NOMO-1 (cell line): ENCODE data around the gene CHID1.

Source experiments
- DNase-seq, 2 experiments: peaks; one replicate each; lab custom pipeline; 2025; ENCODE audit not compliant: unreplicated experiment in 2 of 2; lab: John Stamatoyannopoulos, UW

CHID1 gene

DNA sequence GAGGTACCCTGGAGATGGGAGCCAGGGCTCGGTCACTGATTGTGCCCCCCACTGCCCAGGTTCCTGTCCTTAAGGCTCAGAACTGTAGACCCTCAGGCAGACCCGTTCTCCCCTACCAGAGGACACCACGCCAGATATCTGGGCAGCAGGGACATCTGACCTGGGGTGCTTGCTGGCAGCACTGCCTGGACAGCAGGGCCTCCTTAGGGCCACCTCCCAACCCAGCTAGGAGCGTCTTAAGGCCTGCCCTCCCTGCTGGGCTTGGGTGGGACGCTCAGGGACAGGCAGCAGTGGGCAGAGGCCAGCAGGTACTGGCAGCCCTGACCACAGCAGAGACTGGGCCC is 71.4 kb downstream of the CHID1 start:
- DNase-seq, result no peak

DNA sequence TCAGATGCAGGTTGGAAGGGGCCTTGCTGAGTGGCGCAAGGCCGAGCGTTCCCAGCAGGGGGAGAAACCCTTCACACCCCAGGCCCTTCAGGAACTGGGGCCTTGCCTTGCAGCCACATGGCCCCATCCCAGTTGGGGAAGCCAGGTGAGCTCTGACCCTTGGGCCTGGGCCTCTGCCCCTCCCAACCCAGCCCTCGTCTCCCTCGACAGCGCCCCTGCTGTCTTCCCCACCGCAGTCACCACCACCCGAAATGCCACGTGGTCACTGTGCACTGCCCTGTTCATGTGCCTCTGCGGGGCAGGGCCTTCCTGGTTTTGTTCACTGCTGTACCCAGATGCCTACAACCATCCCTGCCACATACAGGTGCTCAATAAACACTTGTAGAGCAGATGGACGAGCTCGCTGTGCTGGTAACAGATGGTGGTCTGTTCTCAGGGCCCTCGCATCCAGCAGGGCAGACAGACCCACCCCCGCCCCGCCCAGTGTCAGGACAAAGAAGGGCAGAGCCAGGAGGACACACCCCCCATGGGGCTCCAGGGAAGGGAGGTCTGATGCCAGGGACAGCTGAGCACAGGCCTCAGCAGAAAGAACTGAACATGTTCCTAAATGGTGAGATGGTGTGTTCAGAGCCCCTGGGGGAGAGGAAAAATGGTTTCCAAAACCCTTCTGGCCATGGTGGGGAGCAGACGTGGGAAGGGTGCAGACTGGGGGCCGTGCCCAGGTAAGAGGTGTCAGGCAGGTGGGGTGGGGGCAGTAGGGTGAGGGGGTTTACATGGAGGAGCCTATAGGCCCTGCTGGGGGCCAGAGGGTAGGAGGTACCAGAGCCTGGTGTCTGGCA is 72.0 kb downstream of the CHID1 start:
- DNase-seq, result no peak

DNA sequence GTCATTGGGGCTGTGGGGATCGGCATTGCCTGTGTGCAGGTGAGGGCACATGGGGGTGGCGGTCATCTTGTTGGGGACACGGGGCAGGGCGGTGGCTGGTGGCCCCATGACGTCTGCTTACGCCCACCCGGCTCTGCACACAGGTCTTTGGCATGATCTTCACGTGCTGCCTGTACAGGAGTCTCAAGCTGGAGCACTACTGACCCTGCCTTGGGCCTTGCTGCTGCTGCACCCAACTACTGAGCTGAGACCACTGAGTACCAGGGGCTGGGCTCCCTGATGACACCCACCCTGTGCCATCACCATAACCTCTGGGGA is 72.7 kb downstream of the CHID1 start:
- no peak for DNase-seq

DNA sequence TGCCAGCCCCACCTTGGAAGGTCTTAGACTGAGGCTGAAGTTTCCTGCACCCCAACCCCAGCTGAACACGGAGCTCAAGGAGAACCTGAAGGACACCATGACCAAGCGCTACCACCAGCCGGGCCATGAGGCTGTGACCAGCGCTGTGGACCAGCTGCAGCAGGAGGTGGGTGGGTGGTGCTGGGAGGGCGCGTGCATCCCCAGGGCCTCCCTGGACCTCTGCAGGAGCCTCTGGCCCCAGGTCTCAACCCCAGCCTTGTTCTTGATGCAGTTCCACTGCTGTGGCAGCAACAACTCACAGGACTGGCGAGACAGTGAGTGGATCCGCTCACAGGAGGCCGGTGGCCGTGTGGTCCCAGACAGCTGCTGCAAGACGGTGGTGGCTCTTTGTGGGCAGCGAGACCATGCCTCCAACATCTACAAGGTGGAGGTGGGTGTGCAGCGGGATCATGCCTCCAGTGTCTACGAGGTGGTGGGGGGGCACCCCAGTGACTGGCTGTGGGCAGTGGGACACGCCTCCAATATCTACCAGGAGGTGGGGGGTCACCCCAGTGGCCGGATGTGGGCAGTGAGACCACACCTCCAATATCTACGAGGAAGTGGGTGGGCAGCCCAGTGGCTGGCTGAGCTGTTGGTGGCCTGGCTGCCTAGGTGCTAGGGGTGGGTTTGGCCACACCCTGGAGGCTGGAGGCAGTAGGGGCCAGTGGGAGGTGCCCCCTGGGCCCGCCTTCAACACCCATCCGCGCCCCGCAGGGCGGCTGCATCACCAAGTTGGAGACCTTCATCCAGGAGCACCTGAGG is 73.2 kb downstream of the CHID1 start:
- no peak for DNase-seq

DNA sequence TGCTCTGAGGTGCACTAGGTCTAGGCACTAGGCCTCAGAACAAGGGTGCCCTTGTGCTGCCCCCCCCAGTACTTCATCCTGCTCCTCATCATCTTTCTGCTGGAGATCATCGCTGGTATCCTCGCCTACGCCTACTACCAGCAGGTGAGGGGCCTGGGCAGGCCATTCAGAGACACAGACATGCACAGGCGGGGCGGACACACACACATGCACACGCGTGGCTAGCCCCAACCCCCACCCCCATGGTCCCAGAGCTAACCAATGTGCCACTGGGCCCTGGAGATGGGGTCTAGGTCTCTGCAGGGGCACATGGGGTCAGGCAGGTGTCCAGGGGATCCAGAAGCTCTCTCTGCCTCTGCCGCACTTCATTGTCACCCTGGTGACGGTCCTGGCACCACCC is 73.9 kb downstream of the CHID1 start:
- no peak for DNase-seq

DNA sequence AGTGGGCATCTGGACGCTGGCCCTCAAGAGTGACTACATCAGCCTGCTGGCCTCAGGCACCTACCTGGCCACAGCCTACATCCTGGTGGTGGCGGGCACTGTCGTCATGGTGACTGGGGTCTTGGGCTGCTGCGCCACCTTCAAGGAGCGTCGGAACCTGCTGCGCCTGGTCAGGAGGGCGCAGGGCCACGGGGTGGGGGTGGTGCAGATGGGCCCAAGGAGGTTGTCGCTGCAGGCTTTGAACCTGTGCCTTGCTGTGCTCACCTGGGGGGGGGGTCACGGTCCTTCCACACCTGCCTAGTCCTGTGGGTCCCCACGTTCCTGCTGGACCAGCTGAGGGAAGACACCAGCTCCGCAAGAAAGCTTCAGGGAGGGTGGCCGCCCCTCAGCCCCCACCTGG is 74.3 kb downstream of the CHID1 start:
- no peak for DNase-seq

DNA sequence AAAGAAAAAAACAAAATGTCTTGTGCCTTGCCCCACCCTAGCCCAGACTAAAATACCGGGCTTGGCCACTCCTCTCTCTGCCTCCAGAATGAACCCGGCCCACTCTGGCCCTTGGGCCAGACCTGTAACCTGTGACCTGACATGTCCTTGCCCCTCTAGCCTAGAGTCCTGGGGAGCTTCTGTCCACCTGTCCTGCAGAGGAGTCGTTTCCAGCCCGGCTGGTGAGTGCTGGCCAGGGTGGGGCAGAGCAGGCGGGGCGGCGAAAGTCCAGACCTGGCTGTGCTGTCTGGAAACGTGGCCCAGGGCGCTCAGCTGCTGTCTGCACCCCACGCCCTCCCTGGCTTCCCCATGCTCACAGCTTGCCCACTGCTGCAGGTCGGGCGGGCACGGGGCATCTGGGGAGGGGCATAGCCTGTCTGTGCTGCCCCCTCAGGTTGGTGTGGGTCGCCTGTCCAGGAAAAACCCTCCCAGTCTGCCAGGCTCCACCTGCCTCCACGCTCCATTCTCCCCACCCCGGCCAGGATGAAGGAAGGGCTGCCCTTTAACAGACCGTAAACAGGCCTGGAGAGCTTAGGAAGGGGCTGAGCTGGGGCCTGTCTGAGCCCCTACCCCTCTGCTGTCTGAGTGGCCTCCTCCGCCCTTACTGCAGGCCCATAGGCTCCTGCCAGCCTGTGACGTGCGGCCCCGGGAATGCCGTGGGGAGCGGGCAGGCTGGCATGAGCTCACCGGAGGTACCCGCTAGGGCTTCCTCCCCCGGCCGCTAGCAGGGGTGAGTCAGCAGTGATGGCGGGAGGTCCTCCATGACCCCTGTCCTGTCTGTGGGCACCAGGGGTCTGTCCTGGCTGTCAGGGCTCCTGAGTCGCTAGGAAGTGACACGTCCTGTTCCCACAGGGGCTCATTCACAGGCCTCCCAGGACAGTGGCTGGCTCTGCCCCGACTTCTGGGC is 76.0 kb downstream of the CHID1 start:
- DNase-seq, result no peak

DNA sequence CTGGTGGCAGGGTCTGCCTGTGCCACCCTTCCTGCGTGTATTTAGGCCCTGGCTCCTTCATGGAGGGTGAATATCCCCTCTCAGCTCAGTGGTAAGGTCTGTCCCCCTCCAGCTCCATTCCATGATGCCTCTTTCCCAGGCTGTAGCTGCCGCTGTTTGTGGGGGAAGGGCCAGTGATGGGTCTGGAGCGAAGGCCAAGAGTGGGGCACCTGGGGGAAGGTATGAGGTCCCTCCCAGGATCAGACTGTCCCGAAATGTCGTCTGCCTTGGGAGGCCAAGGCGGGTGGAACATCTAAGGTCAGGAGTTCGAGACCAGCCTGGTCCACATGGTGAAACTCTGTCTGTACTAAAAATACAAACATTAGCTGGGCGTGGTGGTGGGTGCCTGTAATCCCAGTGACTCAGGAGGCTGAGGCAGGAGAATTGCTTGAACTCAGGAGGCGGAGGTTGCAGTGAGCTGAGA is 76.7 kb downstream of the CHID1 start:
- no peak for DNase-seq

DNA sequence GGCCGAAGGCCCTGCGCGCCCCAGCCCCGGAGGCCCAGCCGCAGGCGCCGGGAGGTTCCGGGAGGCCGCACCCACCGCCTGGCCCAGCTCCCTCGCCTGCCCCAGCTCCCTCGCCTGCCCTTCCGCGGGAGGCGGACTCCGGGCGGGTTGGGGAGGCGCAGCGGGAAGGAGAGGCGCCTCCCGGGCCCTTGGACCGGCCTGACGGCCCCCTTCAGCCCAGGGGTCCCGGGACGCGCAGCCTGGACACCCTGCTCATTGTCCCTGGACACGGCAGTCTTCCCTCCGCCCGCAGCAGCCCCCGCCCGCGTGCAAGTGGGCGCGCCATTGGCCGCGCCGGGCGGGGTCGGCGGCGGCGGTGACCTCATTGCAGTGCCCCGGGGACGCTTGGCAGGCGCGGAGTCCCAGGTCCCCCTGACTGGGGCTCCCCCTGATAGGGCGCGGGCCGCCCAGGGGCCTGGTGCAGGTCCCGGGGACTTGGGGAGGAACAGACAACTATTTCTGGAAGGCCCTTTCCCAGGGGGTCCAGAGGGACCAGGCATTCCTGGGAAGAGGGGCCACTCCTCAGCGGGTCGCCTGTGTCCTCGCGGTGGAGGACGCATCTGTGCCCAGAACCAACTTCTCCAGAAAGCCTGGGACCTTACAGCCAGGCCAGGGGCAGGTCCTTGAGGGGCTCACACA is 77.4 kb downstream of the CHID1 start:
- peak in 1 of 2 experiments; percentile 47 for DNase-seq

DNA sequence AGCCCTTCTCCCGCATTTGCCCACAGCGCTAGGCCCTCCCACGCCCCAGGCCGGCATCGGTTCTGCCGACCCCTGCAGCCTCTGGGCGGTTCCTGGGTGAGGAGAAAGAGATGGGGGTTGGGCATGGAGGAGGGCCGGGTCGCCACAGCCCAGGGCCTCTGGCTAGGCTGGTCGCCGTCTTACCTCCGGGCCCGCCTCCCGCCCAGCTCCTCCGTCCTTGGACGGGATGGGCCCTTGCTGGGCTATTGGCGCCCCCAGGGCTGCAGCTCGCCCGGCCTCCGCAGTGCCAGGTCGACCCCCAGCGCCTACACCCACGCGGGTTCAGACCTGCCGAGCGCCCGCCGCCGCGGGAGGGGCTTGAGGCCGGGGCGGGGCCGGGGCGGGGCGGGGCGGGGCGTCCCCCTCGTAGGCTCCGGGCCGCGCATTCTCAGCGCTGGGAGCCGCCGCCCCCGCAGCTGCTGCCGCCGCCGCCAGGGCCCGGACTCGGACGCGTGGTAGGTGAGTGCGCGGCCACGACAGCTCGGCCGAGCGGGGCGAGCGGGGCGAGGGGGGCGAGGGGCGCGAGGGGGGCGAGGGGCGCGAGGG is 78.0 kb downstream of the CHID1 start, which contains the start of gene CD151:
Gene CD151 (plus strand): TSS at position 424 of the 585 bp plus-strand sequence. CDS start 3,118 bp downstream, outside the sequence.
- peak; percentile 15 to 47 for DNase-seq

DNA sequence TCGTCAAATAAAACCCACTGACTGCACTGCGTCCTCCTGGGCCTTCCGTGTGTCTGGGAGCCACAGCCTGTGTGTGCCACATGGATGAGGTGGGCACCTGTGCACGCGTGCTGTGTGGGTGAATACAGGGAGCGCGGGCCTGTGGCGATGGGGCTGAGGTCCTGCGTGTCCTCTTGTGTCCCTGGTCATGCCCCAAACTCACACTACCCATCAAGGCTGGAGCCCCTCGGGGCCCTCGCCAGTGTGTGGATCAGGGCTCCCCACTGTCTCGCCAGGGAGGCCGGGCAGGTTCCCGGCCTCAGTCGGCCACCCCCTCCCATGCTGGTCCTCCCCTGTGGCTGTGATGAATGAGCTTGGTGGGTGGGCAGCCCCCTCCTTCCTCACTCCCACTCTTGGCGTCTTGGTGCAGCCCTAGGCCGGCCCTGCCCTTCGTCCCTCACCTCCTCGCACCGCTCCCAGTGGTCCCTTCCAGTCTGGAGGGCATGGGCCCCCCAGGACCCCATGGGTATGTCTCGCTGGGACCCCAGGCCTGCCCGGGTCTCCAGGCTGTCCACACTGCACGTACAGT is 78.6 kb downstream of the CHID1 start:
- DNase-seq, result no peak

DNA sequence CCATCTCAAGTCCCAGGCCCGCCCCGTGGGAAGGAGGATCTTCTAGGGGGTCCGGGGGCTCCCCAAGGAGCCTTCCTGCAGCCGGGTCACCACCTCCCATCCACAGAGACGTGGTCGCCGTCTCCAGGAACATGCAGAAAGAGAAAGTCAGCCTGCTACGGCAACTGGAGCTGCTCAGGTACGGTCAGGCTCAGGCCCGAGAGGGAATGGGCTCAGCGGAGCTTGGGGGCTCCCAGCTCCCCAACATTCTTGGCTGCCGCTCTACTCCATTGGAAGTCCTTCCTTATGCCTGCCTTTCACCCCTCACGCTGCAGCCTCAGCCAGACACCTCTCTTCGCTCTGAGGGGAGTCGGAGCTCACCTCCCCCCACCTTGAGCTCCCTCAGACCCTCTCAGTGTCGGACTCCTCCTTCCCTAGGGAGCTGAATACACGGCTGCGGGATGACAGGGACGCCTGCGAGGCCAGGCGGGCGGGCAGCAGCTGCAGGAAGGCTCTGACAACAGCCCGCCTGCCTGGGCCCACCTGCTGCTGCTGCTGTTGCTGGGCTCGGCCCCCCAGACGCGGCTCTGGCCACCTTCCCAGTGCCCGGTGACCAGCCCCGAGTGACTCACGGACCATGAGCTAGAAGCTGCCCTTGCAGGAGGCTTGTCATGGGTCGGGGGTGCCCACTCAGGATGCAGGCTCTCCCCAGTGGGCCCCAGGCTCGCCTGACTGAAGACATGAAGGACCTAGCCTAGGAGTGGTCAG is 79.3 kb downstream of the CHID1 start:
- no peak for DNase-seq

DNA sequence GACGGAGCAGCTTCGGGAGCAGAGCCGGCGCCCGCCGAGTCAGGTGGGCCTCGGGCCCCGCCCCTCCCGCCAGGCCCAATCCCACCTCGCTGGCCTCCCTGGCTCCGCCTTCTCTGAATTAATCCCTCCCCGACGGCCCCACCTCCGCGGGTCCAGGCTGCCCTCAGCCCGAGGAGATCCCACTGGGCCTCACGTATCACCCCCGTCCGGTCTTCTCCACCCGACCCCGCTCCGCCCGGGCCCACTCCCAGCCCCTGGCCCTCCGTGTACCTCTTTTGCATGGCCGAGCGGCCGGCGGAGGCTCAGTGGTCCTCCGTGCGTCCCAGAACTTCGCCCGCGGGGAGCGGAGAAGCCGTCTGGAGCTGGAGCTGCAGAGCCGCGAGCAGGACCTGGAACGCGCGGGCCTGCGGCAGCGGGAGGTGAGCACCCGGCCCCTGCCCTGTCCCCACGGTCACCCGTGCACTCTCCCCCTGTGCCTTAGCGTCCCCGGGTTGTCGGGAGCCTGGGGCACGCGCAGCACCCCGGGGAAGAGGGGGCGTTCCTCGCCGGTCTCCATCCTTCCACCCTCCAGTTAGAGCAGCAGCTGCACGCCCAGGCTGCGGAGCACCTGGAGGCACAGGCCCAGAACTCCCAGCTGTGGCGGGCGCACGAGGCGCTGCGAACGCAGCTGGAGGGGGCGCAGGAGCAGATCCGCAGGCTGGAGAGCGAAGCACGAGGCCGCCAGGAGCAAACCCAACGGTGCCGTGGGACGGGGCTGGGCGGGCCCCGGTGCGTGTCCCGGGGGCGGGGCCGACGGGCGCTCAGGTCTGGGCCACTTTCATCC is 80.1 kb downstream of the CHID1 start:
- DNase-seq, result peak; percentile 64 to 72

DNA sequence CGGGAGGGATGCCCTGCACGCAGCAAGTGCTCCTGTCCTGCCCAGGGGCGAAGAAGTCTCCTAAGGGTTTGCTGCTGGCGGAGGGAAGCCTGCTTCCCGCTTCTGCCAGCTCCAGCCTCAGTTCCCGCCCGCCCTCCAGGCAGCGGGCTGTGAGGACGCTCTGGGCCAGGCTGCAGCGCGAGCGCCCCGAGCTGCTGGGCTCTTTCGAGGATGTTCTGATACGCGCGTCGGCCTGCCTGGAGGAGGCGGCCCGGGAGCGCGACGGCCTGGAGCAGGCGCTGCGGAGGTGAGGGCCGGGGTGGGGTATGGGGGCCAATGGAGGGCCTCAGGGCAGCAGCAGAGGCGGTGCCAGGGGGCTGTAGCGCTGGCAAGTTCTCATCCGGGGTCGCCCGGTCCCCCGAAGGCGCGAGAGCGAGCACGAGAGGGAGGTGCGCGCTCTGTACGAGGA is 80.7 kb downstream of the CHID1 start:
- DNase-seq, result no peak

DNA sequence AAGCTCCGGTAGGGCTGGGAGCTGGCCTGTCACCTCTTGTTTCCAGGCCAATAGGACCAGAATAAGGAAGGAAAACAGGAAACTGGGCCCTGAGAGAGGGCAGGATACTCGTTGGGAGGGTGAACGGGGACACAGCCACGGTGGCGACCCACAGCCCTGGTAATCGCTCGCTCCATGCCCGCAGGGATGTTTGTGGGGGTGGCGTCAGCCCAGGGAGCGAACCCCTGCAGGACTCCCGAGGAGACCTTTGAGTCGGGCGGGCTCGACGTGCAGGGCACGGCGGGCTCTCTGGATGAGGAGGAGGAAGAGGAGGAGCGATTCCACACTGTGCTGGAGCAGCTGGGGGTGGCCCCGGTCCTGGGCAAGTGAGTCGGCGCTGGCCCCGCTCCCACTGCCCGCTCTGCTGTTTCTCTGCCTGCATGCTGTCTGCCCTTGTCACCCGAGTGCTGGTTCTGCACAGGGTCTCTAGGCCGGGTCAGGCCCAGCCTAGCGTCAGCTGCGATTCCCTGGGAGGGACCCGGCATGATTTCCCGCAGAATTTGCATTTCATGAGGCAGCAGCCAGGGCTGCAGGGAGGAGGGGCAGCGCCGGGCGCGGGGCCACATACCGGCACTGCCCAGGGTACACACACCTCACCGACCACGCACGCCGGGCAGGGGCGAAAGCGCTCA is 81.3 kb downstream of the CHID1 start:
- no peak for DNase-seq

DNA sequence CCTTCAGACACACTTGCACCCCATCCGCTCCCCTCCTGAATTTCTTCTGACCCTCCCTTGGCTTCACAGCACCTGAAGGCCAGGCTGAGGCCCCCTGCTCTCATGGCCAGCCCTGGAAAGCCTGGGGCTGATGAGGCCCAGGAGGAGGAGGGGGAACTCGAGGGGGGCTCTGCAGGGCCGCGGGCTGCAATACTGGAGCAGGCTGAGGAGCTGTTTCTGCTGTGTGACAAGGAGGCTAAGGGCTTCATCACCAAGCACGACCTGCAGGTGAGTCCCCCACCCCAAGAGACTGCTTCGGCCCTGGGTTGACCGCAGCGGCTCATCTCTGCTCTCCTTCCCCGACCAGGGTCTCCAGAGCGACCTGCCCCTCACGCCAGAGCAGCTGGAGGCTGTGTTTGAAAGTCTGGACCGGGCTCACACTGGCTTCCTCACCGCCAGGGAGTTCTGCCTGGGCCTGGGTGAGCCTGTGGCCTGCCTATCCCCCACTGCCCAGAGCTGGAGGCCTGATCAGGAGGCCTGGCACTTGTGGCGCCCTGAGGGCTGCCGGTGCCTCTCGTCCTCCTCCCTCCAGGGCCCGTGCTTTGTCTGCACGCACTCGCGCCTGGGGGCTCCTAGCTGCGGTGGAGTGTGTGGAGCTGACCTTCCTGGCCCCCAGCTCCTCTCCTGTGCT is 82.0 kb downstream of the CHID1 start:
- DNase-seq, result no peak

DNA sequence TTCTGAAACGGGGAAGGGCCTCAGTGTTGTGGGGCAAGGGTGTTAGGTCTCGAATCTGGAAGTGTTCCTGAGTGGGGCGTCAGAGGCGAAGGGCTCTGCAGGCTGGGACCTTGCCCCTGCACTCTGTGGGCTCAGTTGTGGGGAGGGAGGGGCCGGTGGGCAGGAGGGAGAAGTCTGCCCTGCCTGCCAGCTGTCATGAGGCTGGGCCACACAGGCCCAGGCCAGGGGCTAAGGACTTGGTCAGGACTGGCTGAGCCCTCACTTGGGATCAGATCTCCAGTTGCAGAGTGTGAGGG is 82.8 kb downstream of the CHID1 start, which contains the start of gene CRACR2B:
Gene CRACR2B (plus strand): TSS at position 23 of the 296 bp plus-strand sequence. CDS start 689 bp downstream, outside the sequence.
- DNase-seq, result no peak
